Stimulated activated naive CD4-positive, alpha-beta T cell (primary cell): Measurements from ENCODE around the gene DRC3.
"Not testable (repeated sequence)": the region's sequence is repeated elsewhere in the genome, so short reads cannot be mapped to it uniquely, and the experiment has no call there.

Experiments
- DNase-seq, 6 experiments: peaks; one replicate each; lab custom pipeline; 2025; lab: John Stamatoyannopoulos, UW

The DRC3 gene, protein sequence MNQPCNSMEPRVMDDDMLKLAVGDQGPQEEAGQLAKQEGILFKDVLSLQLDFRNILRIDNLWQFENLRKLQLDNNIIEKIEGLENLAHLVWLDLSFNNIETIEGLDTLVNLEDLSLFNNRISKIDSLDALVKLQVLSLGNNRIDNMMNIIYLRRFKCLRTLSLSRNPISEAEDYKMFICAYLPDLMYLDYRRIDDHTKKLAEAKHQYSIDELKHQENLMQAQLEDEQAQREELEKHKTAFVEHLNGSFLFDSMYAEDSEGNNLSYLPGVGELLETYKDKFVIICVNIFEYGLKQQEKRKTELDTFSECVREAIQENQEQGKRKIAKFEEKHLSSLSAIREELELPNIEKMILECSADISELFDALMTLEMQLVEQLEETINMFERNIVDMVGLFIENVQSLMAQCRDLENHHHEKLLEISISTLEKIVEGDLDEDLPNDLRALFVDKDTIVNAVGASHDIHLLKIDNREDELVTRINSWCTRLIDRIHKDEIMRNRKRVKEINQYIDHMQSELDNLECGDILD

DNA sequence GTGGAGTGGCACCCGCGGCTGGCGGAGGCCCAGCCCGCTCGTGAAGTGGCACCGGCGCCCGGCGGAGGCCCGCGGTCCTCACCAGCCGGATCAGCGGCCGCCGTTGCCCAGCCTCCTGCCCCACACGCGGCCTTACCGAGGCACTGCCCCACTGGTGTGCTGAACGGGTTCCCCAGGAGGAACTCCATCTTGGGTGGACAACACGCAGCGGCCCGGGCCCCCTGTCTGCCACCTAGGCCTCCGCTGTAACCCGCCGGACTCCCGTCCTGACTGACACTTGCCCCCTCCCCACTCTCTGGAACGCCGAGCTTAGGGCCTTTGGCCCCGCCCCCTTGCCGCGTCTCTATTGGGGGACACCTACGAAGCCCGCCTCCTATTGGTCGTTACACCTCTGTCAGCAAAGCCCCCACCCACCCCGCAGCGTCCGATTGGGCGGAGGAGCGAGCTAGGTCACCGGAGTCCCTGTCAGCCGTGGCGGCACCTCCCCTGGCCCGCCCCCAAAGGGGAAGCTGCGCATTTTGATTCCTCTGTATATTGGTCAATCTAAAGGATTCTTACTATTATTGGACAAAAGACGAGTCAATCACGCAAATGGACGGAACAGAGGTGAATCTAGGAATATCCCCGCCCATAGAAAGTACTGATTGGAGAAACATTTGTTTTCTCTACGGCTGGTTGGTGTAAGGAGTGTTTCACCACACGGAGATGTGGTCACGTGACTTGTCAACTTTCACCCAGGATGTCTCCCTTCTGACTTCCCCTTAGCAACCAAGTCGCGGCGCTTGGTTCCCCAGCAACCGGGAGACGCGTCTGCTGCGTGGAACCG lies at the start of gene DRC3, which contains the start of gene TOM1L2:
Gene DRC3 (plus strand): TSS at position 737 of the 826 bp plus-strand sequence. CDS start 4,737 bp downstream, outside the sequence.
Gene TOM1L2 (minus strand): TSS at position 275 of the 826 bp plus-strand sequence. CDS start 87 bp downstream, at position 188.
- peak; percentile 98 to 100 (median 100) for DNase-seq

DNA sequence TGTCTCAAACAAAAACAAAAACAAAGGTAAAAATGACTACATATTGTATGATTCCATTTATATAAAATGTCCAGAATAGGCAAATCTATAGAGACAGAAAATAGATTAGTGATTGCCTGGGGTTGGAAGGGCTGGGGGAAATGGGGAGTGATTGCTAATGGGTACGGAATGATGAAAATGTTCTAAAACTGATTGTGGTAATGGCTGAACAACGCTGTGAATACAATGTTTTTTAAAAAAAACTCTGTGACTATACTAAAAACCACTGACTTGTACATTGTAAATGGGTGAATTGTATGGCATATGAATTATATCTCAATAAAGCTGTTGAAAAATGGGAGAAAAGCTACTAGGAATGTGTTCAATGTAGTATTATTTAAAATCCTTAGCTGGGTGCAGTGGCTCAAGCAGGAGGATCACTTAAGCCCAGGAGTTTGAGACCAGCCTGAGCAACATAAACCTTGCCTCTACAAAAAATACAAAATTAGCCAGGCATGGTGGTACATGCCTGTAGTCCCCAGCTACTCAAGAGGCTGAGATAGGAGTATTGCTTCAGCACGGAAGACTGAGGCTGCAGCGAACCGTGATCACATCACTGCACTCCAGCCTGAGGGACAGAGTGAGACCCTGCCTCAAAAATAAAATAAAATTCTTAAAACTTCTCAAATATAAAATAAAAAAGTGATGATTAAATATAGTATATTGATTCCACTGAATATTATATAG lies 48.4 kb upstream of the DRC3 start:
- no peak for DNase-seq

DNA sequence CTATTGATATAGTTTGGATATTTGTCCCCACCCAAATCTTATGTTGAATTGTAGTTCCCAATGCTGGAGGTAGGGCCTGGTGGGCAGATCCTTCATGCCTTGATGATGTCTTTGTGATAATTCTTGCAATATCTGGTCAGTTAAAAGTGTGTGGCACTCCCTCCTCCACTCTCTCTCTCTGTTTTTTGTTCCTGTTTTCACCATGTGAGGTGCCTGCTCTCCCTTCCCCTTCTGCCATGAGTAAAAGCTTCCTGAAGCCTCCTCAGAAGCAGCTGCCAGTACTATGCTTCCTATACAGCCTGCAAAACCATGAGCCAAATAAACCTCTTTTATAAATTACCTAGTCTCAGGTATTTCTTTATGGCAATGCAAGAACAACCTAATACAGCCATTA lies 47.8 kb upstream of the DRC3 start:
- DNase-seq = no peak

DNA sequence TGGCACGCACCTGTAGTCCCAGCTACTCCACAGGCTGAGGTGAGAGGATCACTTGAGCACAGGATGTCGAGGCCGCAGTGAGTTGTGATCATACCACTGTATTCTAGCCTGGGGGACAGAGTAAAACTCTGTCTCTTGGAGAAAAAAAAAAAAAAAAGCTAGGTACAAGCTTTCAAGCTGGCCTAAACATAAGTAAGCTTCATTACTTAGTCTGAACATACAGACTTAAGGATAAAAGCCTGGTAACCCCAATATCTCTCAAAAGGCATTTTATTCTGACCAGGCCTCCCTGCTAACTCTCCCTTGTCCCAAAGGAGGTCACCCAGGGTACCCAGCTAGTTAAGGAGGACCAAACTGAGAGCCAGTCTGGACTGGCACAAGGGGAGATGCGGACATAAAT lies 46.6 kb upstream of the DRC3 start:
- no peak for DNase-seq

DNA sequence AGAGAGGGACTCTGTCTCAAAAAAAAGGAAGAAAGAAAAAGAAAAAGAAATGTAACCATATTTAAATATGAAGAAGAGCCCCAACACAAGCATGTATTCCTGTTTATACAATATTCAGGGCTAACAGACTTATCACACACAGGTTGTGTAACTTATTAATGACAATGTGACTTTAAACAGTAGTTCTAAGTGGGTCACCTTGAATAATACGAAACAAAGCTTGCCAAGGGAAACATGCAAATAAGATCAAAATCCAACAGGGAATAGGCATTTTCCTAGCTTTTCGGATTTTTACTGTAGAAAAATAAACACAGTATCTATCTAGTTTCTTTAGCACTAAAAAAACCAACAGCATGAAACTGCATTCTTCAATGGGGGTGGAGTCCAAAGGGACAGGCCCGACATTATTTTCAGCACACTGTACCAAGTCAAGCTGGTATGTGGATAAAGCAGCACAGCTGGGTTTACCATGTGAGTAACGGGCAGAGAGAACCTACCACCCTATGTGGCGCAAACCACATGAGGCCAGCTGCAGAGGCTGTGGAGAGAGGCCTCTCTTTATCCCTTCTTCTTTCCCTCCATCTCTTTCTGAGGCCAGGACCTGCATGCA lies 45.7 kb upstream of the DRC3 start:
- DNase-seq = no peak

DNA sequence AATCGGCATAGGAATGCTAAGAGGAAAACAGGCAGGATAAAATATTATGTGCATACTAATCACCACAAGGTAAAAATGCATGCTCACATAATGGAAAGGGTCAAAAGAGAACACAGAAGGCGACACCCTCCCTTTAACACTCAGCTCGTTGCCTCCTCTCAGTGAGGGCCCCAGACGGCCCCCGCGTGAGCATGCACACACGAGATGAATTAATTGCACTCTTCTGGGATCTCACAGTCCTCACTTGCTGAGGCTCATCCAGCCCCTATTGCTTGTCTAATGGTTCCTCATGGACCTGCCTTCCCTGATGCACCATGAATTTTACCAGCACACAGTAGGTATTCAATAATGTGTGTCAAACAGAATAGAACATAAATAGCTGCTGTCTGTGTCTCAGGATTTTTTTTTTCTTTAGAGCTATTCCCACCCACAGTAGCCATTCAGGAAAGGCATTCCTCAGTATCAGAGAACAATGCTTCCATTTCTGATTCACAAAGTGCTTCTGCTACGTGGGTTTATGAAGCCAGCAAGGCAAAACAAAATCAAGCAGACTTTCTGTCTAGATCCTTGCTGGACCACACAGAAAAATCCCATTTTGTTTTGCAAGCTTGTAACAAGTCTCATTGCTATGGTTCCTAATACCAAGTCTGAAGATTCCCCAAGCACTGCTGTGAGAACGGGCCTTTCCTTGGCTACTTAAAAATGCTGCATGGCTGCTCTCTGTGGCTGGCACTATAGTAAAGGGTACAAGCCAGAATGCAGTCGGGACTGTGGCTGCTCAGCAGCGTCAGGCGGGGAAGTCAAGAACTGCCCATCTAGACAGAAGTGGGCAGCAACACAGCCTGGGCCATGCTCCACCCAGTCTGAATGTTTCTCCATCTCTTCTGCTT lies 44.0 kb upstream of the DRC3 start:
- DNase-seq = no peak

DNA sequence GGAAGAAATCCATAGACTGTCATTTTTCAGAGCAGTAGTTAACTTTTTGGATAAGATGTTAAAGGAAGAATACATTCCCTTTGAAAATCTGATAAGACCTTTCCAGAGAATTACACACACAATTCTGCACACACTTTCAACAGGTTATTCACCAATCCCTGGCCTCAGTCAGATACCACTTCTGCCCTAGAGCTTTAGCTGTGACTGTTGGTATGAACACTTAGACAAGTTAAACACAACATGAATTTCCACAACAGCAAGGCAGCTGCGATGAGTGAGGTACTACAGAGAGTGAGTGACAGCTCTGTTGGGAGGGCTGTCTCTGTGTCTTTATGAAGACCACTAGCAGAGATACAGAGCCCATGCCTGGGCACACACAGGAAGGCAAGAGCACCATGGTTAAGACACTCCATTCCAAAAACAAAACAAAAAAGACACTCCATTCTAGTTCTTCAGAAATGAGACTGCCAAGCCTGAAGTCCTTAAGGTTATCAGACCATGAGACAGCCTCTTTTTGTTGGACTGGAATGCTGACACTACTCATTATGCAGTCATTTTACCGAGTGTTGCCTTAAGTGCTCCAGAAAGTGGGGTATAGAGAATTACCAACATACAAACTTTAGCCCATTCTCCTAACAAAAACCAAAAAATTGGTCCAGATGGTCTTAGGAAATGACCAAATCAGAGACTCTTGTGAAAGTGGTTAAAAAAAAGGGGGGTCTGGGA lies 42.8 kb upstream of the DRC3 start:
- no peak for DNase-seq

DNA sequence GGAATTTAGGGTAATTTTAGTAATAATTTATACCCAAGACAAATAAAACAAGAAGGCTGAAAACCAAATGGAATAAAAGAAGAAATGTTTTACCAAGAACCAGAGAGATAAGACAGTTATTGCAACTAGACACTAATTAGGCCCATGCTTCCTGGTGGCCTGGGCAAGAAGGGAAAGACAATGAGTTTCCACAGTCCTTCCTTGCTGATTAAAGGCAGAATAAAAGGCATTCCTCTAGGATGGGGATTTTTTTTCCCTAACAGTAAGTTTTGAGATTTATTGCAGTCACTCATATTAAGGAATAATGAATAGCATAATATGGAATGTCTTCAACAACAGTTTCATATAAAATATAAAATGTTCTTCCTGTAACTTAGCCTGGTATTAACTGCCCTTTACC lies 42.0 kb upstream of the DRC3 start:
- DNase-seq = no peak

DNA sequence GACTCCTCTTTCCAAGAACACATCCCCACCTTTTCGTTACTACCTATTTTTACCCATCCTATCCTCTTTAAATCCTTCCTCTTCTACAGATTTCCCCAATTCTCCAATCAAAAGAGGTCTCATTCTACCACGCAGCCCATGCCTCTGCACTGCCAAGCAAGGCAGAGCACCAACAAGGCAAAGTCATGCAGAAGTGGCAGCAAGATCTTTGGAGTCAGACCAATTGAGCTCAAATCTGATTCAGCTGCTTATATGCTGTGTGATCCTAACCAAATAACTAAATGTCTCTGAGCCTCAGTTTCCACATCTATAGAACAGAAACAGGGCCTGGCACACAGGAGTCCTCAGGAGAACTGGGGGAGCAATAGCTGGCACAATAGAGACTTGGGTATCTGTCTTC lies 41.5 kb upstream of the DRC3 start:
- DNase-seq = no peak

DNA sequence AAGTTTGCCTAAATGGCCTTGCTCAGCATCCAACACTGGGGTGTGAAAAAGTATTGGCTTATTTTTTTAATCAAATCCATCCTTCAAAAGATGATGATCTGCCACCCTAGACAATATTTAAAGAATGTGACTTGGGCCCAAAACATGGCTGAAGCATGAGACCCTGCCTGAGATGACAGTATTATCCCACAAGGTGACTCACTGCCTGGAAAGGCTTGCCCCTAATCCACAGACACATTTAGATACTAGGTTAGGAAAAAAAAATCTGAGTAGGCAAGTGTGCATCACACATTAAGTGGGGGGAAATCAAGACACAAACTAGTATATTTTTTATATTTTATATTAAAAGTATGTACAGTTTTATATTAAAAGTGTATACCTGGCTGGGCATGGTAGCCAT lies 38.9 kb upstream of the DRC3 start:
- no peak for DNase-seq

DNA sequence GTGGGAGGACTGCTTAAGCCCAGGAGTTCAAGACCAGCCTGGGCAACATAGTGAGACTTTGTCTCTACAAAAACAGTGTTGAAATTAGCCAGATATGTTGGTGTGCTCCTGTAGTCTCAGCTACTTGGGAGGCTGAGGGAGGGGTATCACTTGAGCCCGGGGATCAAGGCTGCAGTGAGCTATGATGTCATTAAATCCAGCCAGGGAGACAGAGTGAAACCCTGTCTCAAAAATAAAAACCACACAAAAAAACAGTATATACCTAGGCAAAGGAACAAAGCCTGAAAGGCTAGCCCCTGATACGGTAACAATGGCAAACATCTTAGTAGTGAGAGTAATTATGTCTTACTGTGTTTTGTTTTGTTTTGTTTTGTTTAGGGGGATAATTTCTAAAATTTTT lies 38.4 kb upstream of the DRC3 start:
- no peak for DNase-seq

DNA sequence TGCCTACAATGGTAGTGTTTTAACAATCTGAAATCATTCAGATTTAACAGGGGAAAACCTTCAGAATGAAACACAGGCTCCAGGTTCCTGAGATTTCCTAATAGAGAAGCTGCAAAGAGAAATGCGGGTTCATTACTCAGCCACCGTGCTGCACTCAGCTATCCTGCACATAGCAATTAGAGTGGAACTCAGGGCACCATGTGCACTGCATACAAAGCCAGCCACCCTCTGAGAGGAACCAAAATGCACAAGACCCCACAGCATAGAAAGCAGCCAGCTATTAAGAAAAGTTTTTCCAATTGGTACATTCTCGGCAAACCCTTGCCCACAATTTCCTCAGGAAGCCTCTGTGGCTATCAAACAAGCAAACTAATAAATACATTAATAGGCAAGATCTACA lies 37.9 kb upstream of the DRC3 start:
- DNase-seq = no peak

DNA sequence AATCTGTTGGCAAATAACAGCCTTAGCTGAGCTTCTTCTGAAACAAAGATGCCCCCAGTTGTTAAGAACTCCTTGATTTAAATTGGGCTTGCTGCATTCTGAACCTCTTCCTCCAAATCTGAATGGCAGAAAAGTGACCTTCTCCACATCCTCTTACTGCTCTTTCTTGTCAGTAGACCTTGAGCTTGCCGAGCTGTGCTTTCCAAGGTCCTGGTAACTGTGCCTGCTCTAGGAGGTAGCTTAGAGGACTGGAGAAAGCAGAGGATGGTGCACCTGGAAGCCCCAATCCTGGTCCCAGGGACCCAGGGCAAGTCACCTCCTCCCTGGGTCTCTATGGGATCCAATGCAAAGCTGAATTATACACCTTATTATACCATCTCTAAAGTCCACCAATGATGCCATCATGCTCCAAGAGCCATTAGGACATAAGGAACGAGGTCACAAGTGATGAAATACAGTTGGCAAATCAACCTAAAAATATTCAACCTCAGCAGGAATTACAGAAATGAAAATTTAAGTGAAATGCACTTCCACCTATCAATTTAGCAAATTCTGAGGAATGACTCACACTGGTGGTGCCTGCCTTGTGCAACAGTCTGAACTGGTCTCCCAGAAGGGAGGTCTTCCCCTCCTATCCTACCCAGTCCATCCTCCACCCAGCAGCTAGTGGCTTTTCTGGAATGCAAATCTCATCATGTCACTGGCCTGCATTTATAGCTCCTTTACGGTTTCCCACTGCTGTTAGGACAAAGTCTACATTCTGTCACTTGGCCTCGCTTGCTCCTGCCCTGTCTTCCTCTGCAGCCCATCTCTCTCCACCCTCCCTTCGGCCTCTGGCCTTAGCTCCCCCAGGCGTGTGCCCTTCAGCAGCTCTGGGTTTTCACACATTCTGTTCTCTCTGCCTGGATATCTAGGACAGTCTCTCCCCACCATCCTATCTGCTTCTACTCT lies 37.1 kb upstream of the DRC3 start:
- DNase-seq = no peak

DNA sequence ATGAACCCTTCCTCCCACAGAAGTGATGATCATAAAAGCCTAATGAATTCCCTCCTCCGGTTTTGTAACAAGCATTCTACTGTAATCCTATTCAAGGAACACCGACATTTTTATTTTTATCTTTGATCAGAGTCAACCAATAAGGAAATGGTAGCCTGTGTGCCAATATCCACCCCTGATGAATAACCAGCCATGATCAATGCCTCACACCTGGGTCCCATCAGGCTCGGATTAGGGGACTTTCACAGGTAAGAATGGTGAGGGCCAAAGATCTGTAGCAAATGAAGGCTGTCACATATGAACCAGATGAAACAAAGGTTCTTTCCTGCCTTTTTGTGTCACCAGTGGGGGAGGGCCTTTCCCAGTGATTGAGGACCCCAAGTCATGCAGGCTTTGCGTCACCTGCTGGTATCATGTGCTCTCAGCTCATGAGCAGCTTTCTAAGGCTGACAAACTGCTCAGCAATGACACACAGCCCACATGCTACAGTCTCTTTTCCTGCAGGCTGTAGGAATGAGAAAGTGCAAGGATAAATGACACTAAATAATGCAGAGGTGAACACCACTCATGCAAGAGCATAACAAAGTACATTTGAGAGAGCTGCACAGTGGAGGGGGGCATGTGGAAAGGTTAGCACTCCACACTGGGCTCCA lies 35.3 kb upstream of the DRC3 start:
- DNase-seq = no peak

DNA sequence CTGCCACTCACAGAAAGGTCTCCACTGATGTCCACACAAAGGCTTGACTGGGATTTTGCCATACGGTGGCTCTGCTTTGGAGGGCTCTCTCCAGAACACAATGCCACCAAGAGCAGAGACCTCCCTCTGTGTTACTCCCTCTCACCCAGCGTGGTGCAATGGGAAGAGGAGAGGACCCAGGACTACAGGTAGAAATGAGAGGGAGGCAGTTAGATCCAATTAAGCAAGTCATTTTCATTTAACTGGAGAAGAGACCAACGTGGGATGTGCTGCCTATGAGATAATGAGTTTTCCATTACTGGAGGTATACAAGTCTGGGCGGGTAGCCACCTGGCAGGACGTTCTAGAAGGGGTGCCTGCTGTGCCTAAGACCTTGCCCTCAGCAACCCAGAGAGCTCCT lies 34.7 kb upstream of the DRC3 start:
- no peak for DNase-seq

DNA sequence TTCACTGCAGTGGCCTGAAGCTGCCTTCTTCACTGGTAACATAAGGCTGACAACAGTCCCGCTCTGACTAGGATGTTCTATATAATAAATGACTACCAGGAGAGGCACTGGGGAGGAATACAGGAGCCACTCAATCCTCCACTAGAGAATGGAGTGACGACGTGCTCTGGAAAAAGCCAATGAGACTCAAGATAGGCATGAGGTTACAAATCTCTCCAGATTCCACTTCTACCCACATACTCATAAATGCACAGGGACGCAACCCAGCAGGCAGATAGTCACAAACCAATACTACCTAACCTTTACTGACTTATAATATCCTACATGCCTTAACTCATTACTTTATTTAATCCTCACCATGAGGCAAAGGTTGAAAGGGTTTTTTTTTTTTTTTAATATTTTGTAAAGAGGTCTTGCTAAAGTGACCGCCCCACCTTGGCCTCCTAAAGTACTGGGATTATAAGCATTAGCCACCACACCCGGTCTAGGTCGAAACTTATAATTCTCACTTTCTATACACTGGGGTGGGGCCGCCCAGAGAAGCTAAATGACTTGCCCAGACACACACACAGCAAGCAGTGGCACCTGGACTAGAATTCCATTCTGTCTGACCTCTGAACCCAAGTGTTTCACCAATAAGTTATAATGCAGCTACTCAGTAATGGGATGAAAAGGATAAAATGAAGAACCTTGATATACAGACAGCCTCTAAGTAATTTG lies 34.1 kb upstream of the DRC3 start:
- no peak for DNase-seq

DNA sequence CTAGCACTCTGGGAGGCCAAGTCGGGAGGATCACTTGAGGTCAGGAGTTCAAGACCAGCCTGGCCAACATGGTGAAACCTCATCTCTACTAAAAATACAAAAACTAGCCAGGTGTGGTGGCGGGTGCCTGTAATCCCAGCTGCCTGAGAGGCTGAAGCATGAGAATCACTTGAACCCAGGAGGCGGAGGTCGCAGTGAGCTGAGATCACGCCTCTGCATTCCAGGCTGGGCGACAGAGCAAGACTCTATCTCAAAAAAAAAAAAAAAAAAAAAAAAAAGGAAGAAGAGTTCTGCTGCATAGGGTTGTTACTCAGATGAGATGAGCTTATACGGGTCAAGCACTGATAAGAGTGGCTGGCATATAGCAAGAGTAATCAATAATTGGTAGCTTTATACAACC lies 32.7 kb upstream of the DRC3 start:
- DNase-seq = not testable (repeated sequence)

DNA sequence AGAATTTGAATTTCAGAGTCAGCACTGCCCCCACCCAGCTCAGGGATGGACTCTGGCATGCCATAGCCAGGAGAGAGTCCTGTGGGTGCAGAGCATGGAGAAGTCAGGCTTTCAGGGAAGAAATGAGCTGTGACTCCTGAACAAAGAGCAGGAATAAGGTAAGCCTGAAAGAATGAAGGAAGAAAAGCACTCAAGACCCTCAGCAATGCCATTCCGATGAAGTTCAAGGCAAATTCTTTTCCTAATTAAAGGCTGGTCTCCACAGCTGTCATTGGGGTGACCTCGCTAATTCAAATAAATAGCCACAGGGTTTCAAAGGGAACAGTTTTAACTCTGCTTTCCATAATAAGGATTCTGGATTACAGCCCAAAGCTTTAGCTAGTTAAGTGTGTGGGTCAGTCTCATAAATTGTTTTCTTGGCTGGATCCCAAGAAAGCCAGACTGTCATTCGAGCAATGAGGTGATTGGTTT lies 32.2 kb upstream of the DRC3 start:
- DNase-seq = no peak
